Subcutaneous adipose tissue (tissue), 4 donors: ENCODE results near the gene PLXNC1. TPM values are rescaled to one million over a fixed set of nuclear protein-coding genes. Genes with fewer than 3 reads are reported as not detected.

Experiments used
- CTCF ChIP-seq: fragments of 450-650 bp; IDR thresholded peaks from one replicate; pipeline ENCODE4 v1.5.1; 2016; ENCODE audit warnings: low read depth, mild to moderate bottlenecking, control low read depth, antibody characterized with exemption, moderate library complexity
- total RNA-seq, 4 donors: library from RNA; depleted of rRNA; stranded (reverse); fragments of >200 nt; gene quantifications; one replicate each; pipeline ENCODE4 v1.1.0, GENCODE V29; 2016

Gene PLXNC1
- total RNA-seq, 4 donors from 2014 or later: 5.7 to 32.3 (median 8.1) TPM

DNA sequence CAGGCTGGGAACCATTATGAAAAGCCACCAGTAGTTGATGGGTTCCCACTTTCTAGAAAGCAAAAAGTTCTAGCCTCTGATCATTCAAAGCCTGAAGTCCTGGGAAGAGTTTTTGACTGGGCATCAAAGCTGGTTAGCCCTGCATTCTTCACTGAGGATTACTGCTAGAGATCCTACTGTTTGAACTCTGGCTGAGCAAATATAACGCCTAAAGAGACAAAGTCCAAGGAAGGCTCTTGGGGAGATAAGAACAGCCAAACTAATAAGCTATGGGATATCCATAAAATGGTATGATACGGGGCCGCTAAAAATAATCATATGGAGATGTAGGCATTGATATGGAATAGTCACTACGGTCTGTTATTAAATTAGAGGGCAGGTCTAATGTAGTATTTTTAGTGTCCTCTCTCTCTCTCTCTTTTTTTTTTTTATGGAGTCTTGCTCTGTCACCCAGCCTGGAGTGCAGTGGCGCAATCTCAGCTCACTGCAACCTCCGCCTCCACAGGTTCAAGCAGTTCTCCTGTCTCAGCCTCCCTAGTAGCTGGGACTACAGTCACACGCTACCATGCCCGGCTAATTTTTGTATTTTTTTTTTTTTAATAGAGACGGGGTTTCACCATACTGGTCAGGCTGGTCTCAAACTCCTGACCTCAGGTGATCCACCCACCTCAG, 35.5 kb downstream of the PLXNC1 start:
- TF ChIP-seq CTCF: no peak

- no peak for TF ChIP-seq CTCF
Observed at GRCh38 chr12:94184995-94185719, 36.8 kb downstream of the PLXNC1 start.

DNA sequence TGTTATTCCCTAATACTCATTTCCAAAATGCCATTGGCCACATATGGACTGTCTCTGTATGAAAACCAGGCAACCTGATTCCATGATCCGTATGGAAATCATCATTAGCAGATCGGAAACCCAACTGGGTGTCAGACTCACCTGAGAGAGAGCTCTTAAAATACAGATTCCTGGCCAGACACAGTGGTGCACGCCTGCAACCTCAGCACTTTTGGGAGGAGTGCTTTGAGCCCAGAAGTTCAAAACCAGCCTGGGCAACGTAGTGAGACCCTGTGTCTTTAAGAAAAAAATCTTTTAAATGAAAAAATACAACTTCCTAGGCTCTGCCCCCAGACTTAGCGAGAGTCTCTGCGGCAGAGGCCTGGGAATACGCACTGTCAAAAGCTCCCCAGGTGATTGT, 37.4 kb downstream of the PLXNC1 start:
- TF ChIP-seq CTCF: no peak

DNA sequence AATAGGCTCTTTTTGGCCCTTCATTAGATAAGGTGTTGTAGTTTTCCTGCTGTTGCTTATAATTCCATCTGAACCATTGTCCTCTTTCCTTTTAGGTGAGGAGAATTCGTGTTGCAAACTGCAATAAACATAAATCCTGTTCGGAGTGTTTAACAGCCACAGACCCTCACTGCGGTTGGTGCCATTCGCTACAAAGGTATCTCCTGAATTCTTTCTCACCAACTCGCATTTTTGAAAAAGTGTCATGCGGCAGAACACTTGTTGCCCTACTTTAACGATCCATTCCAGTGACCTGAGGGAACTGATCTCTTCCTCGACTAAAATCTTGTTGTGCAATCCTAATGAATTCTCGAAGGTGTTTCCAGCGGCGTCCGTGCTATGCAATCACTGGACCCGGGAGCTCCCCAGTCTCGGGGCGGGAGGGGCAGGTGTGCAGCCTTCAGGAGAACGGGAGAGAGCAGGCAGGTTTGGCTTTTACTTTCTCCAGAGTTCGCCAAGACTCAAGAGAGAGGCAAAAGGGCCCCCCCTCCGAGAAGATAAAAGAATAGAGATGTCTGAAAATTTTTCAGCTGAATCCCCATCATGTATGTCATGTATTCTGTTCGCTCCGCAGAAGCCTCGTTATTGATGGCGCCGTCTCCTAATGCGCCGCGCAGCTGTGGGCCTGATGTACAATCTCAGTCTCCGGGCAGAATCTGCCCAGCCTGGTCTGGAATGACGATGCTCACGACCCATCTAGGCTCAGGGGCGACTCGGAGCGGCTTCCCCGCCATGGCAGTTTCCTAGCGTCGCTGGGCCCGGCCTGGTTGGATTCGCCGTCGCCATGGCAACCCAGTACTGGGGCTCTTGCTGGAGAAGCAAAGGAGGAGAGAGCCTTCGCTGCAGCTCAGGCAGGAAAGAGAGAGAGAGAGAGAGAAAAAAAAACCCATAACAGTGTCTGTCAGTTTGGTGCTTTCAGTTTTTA, 38.2 kb downstream of the PLXNC1 start:
- no peak for TF ChIP-seq CTCF

GRCh38 chr12:94187361-94187760, 39.0 kb downstream of the PLXNC1 start:
- TF ChIP-seq CTCF: no peak

GRCh38 chr12:94190623-94191022, 42.2 kb downstream of the PLXNC1 start:
- no peak for TF ChIP-seq CTCF

DNA sequence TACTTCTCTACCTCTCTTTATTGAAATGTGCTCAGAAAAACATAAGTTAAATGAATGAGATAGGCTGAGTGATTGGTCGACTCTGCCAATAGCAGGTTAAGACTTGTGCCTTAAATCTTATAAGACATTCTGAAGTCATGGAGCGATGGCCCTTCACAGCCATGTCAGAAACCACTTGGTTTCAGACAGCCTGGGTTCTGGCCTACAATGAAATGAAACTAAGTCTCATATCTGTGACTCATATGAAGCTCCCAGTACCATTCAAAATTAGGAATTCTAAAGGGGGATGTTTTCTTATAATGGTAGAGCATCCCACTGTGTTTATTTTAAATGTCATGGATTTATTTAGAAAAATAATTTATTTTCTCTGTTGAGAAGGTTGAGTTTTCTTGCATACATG, 42.6 kb downstream of the PLXNC1 start:
- TF ChIP-seq CTCF: no peak
